ENCODE data around the gene TRIM31. TPM values are rescaled to one million over a fixed set of nuclear protein-coding genes. Genes with fewer than 3 reads are reported as not detected.
A peak's percentile ranks its signal among the peaks of the same experiment; 100 is the strongest.

Gene TRIM31
- total RNA-seq, 1 donor from 2014 or later: not detected

DNA sequence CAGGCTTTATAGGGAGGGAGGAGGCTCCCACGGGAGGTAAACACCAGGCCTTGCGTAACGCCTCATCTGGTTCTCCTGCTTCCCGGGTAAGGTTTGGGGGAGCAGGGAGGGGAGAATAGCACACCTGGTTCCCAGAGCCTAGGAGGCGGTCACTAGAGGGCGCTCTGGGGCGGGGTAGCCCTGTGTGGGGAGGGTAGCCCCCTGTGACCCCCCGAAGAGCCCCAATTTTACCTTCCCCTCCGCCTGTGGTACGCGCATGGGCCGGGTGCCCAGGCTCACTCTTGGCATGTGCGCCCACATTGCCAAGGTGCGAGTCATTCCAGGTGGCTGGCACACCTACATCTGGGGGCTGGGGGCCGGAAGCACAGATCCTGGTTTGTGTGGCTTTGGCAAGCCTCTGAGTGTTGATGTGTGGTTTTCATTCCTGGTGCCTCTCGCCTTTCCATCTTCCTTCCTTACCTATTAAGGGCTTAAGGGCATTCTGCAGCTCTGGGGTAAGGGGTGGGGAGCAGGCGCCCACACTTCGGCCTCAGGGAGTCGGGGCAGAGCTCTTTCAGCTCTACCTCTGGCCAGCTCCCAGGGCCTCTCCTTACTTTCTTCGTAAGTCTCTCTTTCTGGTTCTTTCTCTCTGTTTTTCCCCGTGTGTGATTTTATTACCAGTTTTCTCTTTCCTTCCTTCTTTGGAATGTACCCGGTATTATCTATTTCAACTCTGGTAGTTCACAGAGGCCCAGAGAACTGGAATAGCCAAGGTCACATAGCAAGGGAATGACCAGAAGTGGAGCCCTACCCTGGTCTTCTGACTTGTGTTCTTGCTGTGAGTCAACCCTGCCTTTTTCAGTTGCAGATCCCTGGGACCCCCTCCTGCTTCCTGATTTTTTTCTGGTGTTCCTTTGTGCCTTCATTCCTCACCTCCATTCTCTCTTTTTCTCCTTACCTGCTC is 36.8 kb downstream of the TRIM31 start:
- H3K9me3 Mint-ChIP-seq (ENCODE audit: unreplicated experiment): no peaks in the 10 kb centered on the region
- H3K4me3 Mint-ChIP-seq (ENCODE audit: unreplicated experiment): peak overlapping the region; percentile 84
- H3K27ac Mint-ChIP-seq (ENCODE audit: unreplicated experiment): no peak overlapping the region
- peaks cover 13% of the 10 kb centered on the region for H3K36me3 Mint-ChIP-seq (ENCODE audit: low read depth, unreplicated experiment)
- peaks cover 36% of the 10 kb centered on the region for H3K27me3 Mint-ChIP-seq (ENCODE audit: unreplicated experiment)
- peaks cover 31% of the 10 kb centered on the region for H3K4me1 Mint-ChIP-seq (ENCODE audit: unreplicated experiment)
- no peak for DNase-seq (ENCODE audit: low spot score)
- TF ChIP-seq, protein P1, sequence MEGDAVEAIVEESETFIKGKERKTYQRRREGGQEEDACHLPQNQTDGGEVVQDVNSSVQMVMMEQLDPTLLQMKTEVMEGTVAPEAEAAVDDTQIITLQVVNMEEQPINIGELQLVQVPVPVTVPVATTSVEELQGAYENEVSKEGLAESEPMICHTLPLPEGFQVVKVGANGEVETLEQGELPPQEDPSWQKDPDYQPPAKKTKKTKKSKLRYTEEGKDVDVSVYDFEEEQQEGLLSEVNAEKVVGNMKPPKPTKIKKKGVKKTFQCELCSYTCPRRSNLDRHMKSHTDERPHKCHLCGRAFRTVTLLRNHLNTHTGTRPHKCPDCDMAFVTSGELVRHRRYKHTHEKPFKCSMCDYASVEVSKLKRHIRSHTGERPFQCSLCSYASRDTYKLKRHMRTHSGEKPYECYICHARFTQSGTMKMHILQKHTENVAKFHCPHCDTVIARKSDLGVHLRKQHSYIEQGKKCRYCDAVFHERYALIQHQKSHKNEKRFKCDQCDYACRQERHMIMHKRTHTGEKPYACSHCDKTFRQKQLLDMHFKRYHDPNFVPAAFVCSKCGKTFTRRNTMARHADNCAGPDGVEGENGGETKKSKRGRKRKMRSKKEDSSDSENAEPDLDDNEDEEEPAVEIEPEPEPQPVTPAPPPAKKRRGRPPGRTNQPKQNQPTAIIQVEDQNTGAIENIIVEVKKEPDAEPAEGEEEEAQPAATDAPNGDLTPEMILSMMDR (IDR thresholded peaks at IDR 0.05; ENCODE audit: unreplicated experiment): peak; percentile 50

DNA sequence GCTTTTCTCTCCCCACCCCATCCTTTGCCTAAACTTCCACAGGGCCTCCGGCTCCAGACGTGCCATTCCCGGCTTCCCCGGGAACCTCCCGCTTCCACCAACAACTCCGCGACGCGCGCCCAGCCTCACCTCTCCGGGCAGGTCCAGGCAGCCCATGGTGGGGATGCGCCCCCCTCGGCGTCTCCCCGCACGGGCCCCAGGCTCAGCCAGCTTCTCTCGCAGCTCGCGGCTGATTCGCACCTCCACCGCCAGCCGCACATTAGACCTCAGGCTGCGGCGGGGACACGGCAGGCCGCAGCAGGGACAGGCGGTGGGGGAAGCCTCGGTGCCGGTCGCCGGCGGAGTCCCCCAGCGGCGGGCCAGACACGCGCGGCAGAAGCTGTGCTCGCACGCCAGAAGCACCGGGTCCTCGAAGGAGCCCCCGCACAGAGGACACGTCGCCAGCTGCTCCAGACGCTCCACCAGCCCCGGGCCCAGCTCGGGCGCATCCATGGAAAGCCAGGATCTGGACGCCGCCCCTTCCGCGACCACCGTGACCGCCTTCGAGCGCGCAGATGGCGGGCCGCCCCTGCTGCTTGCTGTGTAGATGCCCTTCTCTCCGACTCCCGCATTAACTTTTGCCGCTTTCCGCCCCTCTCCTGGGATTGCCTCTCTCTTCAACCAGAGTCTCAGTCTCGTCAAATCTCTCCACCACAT is 37.6 kb downstream of the TRIM31 start, which contains the start of gene RNF39:
RNF39 (minus strand) TSS at position 676 of the 696 bp plus-strand sequence; CDS start at position 492, 184 bp downstream.
- no peak within 1 kb of the TSS for H3K27ac Mint-ChIP-seq (ENCODE audit: unreplicated experiment)
- peaks cover 35% of the 10 kb centered on the region for H3K27me3 Mint-ChIP-seq (ENCODE audit: unreplicated experiment)
- TF ChIP-seq, protein P1 (IDR thresholded peaks at IDR 0.05; ENCODE audit: unreplicated experiment): no peak
- H3K4me3 Mint-ChIP-seq (ENCODE audit: unreplicated experiment): peak within 1 kb of the TSS; percentile 84
- peaks cover 37% of the 10 kb centered on the region for H3K4me1 Mint-ChIP-seq (ENCODE audit: unreplicated experiment)
- DNase-seq (ENCODE audit: low spot score): no peak
- no peaks in the 10 kb centered on the region for H3K9me3 Mint-ChIP-seq (ENCODE audit: unreplicated experiment)
- peaks cover 15% of the 10 kb centered on the region for H3K36me3 Mint-ChIP-seq (ENCODE audit: low read depth, unreplicated experiment)

DNA sequence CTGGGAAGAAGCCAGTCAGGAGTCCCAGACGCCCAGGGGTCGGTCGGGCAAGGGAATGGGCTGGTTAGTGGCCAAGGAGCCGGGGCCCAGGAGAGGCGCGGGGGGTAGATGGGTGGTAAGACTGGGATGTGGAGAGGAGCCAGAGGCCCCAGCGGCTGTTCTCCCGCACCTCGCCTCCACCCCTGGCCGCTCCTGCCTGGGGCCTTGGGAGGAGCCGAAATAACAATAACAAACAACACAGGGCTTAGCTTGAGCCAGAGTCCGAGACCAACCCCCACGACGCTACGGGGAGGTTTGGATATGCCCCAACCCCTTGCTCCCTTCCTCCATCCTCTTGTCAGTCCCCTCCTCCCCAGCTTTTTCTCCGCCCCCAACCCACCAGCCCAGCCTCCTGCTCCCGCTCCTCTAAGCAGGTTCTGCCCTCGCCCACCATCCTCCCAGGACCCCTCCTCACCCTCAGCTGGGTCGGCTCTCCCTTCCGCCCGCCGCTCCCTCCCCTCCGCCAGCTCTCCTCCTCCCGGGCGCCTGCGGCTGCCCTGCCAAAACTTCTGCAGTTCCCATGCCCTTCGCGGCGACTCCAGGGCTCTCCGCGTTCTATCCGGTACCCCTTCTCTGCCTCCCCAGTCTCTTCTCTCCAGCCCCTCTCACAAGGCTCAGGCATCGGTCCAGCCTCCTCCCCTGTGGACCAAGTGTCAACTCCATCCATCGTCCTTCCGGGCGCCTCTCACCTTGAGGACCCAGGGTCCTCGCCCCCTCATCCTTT is 38.4 kb downstream of the TRIM31 start:
- peaks cover 38% of the 10 kb centered on the region for H3K4me1 Mint-ChIP-seq (ENCODE audit: unreplicated experiment)
- no peaks in the 10 kb centered on the region for H3K9me3 Mint-ChIP-seq (ENCODE audit: unreplicated experiment)
- peak overlapping the region; percentile 81 for H3K4me3 Mint-ChIP-seq (ENCODE audit: unreplicated experiment)
- peaks cover 35% of the 10 kb centered on the region for H3K27me3 Mint-ChIP-seq (ENCODE audit: unreplicated experiment)
- no peak for DNase-seq (ENCODE audit: low spot score)
- H3K36me3 Mint-ChIP-seq (ENCODE audit: low read depth, unreplicated experiment): peaks cover 22% of the 10 kb centered on the region
- TF ChIP-seq, protein P1 (IDR thresholded peaks at IDR 0.05; ENCODE audit: unreplicated experiment): no peak
- H3K27ac Mint-ChIP-seq (ENCODE audit: unreplicated experiment): no peak overlapping the region

DNA sequence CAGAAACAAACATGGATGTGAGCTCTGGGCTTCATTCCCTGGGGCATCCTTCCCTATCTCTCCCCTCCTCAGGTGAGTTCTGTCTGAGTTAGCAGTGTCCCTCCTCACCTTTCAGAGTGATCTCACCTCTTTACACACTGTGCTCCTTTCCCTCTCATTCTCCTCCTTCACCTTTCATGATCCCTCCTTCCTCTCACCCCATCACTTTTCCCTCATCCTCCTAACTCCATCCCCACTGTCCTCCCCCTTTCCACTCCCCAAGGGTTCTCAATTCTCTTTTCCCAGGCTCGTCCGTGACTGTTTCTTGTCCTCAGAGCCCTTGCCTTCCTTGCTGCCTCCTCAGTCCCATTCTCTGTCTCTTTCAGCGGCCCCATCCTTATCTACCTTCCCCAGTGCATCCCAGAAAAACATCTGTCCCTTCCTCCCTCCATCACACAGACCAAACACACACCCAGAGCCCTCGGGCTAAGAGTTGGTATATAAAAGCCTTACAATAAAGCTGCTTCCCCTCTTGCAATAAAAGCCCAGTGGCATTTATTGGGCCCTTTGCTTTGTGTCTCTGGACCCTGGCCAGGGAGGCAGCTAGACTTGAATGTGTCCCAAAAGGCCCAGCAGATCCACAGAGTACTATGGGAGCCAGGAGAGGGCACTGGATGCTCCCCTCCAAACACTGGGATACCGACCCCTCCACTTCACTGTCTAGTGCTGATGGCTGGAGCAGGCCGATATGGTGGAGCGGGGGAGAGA is 39.2 kb downstream of the TRIM31 start:
- no peak for DNase-seq (ENCODE audit: low spot score)
- TF ChIP-seq, protein P1 (IDR thresholded peaks at IDR 0.05; ENCODE audit: unreplicated experiment): no peak
- Mint-ChIP-seq H3K27ac (ENCODE audit: unreplicated experiment) (peak overlapping the region; percentile 20), H3K4me3 (ENCODE audit: unreplicated experiment) (peak overlapping the region; percentile 65), H3K27me3 (ENCODE audit: unreplicated experiment) (peaks cover 35% of the 10 kb centered on the region), H3K9me3 (ENCODE audit: unreplicated experiment) (no peaks in the 10 kb centered on the region), H3K4me1 (ENCODE audit: unreplicated experiment) (peaks cover 38% of the 10 kb centered on the region), H3K36me3 (ENCODE audit: low read depth, unreplicated experiment) (peaks cover 25% of the 10 kb centered on the region)

Measured in endothelial cell (in vitro differentiated cells).